ENCODE data around the gene GPS1.

Gene GPS1

GRCh38 chr17:82092628-82092994 lies 40.9 kb downstream of the GPS1 start:
- no peak for DNase-seq

GRCh38 chr17:82092995-82093751 lies 41.5 kb downstream of the GPS1 start:
- DNase-seq: no peak

- no peak for DNase-seq
These were observed 43.5 kb downstream of the GPS1 start for GRCh38 chr17:82094931-82095776.

GRCh38 chr17:82095777-82096708 lies 44.3 kb downstream of the GPS1 start:
- no peak for DNase-seq

- no peak for DNase-seq
These were observed 45.0 kb downstream of the GPS1 start for GRCh38 chr17:82096709-82097183.

- DNase-seq: no peak
These were observed 45.7 kb downstream of the GPS1 start for GRCh38 chr17:82097184-82097918.

GRCh38 chr17:82097919-82098168 lies 46.1 kb downstream of the GPS1 start:
- DNase-seq: no peak

- peak; percentile 87 for DNase-seq
These were observed 46.7 kb downstream of the GPS1 start, which contains the start of gene FASN for GRCh38 chr17:82098169-82098938. Gene FASN (minus strand): TSS chr17:82098236. CDS start chr17:82096445, 1,791 bp downstream.

GRCh38 chr17:82098939-82099763 lies 47.5 kb downstream of the GPS1 start:
- DNase-seq: no peak

- DNase-seq: no peak
These were observed 49.0 kb downstream of the GPS1 start for GRCh38 chr17:82100502-82101298.

- DNase-seq: no peak
These were observed 49.6 kb downstream of the GPS1 start for GRCh38 chr17:82101301-82101715.

- DNase-seq: no peak
These were observed 50.3 kb downstream of the GPS1 start for GRCh38 chr17:82101767-82102679.

GRCh38 chr17:82103553-82104451 lies 52.1 kb downstream of the GPS1 start:
- DNase-seq: no peak

GRCh38 chr17:82104797-82105416 lies 53.2 kb downstream of the GPS1 start:
- no peak for DNase-seq

- no peak for DNase-seq
These were observed 53.8 kb downstream of the GPS1 start for GRCh38 chr17:82105417-82105881.

- DNase-seq: peak; percentile 41
These were observed 54.4 kb downstream of the GPS1 start for GRCh38 chr17:82105882-82106687.

All from effector CD4-positive, alpha-beta T cell (primary cell).